Fibroblast of gingiva (primary cell): ENCODE data around the gene RPE65.
"Not testable (repeated sequence)": the region's sequence is repeated elsewhere in the genome, so short reads cannot be mapped to it uniquely, and the experiment has no call there.

Source experiments
- DNase-seq: peaks from one replicate; pipeline ENCODE4 v3.0.0-alpha.2; 2011; ENCODE audit warnings: low read depth

Gene RPE65

GRCh38 chr1:68449901-68450300 is at the start of gene RPE65:
Gene RPE65 (minus strand): TSS chr1:68449954. CDS start chr1:68449905, 49 bp downstream.
- DNase-seq = no peak

DNA sequence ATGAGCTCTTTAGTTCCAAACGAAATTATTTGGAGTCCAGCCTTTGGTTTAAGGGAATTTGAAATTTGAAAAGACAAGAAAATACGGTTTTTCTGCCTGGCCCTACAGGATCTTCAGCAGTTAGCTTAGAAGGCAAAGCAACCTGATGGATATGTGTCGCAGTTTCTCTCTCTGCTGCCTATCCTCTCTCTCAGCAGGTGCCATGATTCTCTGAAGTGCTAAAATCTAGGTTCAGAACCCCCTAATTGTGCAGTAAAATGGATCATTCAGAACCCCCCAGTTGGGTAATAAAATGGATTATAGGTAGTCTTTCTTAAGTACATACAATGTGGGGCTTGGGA is 47.6 kb upstream of the RPE65 start:
- DNase-seq = no peak

DNA sequence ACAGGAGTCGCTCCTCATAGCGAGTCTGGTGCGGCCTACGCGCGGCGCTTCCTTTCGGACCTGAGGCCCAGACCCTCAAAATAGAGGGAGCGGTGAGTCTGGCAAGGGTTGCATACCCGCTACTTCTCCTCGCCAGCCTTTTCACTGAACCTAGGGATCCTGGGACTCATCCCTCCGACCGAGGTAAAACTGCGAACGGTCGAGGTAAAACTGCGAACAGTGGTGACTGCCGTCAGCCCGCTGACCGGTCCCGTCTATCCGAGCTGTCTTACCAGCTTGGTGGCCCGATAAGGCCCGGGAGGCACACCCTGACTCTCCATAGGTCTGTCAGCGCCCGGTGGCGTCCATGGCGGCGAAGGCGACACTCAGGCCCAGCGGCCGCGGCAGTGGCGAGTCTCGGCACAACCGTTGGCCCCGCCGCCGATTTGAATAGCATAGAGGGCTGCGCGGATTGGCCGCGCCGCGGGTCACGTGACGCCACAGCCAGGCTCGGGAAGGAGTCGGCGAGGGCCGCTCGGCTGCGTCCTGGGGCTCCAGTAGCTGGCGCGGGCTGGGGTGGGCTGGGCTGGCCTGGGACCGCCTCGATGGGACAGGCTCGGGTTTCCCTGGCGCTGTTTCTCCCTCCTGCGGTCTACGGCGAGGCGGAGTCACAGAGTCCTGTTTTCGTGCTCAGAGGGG is 47.1 kb upstream of the RPE65 start, which contains the start of gene DEPDC1:
TSS of gene DEPDC1 (minus strand) at position 403 of the 678 bp plus-strand sequence. CDS start at position 320, 83 bp downstream.
- DNase-seq = peak; percentile 94

DNA sequence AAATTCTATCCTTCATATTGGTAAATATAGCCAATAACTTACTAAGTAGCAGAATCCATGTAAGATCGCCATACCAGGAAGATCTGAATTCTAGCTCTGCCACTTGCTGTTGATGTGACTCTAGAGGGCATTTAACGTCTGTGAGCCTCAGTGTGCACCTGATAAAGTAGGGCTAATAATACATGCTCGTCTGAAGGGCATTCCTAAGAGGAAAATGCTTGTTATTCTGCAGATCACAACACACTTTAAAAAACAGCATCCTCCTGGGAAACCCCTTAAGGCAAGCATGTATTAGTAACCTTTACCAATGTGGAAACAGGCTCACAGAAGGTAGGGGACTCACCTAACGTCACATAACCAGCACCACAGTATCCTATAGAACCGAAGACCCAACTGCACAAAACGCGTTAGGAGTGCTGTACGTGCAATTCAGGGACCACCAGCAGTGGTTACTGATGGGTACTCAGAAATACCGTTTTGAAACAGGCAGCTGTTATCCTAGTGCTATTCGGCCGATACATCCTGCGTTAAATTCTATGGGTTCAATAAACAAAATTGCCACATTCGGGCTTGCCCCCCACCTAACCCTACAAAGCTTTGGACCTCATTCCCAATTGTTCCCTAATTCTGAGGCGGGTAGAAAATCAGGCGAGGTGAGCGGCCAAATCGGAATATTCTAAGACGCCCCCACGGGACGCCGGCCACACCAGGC is 46.4 kb upstream of the RPE65 start:
- DNase-seq = no peak

DNA sequence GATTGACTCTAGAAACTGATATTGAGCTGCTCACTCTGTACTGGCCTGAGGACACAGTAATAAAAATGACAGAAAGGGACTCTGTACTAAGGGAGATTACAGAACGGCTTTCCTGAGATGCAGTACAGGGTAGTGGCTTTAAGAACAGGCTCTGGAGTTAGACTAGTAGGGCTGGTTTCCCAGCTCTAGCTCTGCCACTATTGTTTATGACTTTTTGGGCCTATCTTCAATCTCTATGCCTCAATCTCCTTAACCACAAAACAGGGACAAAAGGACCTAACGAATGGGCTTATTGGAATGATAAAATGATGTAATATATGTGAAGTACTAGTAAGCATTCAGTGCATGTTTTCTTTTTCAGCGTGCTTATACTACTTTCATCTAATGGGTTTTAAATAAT is 45.8 kb upstream of the RPE65 start:
- no peak for DNase-seq

DNA sequence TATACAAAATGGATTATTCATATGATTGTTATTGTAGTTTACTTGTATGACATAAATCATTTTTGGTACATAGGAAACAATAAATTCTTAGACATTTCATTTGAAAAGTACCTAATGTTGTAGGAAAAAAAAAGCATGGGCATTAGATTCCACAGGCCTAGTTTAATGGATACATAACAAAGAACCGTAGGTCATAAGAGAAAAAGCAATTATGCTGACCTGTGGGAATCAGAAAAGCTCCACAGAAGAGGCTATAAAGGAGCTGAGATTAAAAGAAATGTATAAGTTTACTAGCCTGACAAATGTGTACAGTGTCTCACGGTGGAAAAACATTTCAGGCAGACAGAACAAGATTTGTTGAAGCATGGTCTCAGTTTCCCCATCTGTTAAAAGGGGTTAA is 43.4 kb upstream of the RPE65 start:
- DNase-seq = no peak

- not testable (repeated sequence) for DNase-seq
These were observed 42.5 kb upstream of the RPE65 start for GRCh38 chr1:68492255-68492654.

GRCh38 chr1:68490046-68490651 is 40.4 kb upstream of the RPE65 start:
- no peak for DNase-seq

GRCh38 chr1:68485431-68486022 is 35.8 kb upstream of the RPE65 start:
- no peak for DNase-seq

DNA sequence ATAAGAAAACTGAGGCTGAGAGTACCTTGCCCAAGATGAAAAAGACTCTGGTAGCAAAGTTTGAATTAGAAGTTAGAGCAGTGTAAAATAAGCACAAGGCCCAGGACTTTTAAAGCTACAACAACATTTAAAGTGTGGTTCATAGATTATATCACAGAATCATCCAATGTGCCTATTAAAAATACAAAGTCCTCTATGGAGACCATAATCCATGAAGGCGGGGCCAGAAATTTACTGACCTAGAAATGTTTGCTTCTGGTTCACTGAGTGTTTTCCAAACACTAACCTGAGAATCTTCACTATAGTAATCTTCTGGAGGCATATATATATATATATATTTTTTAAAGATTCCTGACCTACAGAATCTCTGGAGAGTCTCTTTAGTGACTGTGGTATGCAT is 34.9 kb upstream of the RPE65 start:
- no peak for DNase-seq

DNA sequence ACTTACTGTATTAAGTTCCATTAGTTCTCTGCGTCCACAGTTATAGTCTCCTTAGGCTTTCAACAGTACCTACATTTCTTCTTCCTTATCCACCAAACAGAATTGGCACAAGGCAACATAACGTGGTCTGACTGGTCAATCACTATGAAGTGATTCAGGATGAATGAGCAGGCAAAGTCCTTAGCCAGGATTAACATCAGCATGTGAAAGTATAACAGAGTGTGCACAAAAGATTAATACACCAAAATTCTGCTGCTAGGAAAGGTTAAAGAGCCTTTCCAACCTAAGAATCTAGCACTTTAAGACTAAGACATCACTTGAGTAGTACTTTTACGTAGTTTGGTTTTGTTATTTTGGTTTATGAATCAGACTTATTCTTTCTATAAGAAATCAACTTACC is 31.3 kb upstream of the RPE65 start:
- DNase-seq = no peak

- DNase-seq = no peak
These were observed 29.7 kb upstream of the RPE65 start for GRCh38 chr1:68479501-68479900.

DNA sequence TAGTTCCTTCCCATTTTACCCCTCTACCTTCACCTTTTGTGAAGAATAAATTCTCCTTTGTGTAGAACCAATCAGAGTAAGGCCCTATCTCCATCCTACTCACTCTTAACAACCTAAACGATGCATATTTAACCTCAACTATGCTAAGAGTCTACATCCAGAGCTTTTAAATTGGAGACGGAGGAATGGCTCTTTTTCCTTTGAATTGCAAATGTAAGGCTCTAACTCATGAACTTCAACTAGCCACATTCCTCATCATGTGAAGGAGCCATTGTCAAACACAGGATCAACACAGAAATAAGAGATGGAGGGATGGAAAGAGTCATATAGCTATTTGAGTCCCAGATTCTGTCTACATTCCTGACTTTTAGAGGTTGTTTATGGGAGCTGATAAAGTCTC is 28.9 kb upstream of the RPE65 start:
- DNase-seq = no peak

- DNase-seq = not testable (repeated sequence)
These were observed 26.9 kb upstream of the RPE65 start for GRCh38 chr1:68476626-68477025.

DNA sequence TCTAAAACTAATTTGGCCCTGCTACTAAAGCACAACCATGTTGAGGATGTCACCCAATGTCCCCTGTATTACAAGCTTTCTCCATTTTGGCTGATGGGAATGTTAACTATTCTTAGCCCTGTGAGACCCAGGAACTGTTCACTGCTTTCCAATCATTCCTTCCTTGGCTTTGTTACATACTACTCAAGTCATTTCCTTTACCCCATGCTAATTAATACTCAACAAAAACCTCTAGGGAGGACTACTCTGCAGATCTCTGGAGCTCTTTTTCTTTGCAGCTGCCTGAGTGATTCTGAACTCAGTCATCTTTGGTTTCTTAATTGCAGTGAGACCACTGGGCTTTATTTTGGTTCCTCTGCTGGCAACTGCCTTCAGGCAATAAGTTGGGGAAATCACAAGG is 23.3 kb upstream of the RPE65 start:
- no peak for DNase-seq

DNA sequence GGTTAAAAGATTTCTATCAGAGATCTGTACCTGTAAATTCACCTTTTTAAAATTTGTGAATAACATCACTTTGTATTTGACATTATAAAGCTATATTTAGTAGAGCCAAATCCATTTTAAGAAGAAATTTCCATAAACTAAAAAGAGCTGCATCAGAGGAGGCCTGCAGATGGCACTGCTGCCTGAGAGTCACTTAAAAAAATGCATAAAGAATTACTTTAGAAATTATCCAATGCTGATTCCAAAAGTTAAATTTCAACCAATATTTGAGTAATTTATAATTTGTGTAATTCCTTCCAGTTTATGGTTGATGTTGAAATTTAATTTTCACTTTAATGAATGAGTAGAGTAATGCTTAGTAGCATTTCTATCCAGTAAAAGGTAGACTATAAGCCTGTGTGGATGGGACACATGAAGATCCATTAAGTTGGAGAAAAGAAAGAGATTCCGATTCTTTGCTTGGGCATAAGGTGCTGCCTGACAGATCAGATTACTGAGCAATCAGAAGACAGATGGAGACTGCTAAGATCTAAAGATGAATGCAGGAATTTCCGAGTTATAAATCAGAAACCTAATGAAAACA is 20.7 kb upstream of the RPE65 start:
- DNase-seq = peak; percentile 8

- DNase-seq = no peak
These were observed 15.1 kb upstream of the RPE65 start for GRCh38 chr1:68464891-68465290.

- no peak for DNase-seq
These were observed 11.2 kb upstream of the RPE65 start for GRCh38 chr1:68460935-68461334.

DNA sequence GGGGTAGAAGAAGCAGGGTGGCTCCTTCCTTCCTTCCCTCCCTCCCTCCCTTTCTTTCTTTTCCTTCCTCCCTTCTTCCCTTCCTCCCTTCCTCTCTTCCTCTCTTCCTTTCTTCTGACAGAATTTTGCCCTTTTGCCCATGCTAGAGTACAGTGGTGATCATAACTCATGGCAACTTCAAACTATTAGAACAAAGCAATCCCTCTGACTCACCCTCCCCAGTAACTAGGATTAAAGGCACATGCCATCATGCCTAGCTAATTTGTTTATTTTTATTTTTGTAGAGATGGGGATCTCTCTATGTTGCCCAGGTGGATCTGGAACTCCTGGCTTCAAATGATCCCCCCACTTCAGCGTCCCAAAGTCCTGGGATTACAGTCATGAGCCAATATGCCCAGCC is 10.0 kb upstream of the RPE65 start:
- DNase-seq = peak; percentile 10

DNA sequence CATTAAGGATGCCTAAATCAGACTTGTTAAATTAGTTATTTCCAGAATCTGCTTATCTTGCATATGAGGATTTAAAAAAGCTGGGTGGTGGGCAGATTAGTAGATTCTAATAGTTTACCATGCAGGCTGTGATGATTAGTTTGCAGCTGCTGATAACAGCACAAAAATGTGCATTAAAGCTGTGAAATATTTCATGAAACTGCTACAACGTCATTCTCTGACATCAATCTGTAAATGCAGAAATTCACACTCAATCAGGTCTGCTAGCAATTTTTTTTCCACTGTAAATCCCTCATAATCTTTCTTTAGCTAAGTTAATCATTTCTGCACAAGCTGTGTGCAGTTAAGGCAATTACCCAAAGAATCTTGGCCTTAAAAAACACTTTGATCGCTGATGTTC is 9.3 kb upstream of the RPE65 start:
- no peak for DNase-seq

DNA sequence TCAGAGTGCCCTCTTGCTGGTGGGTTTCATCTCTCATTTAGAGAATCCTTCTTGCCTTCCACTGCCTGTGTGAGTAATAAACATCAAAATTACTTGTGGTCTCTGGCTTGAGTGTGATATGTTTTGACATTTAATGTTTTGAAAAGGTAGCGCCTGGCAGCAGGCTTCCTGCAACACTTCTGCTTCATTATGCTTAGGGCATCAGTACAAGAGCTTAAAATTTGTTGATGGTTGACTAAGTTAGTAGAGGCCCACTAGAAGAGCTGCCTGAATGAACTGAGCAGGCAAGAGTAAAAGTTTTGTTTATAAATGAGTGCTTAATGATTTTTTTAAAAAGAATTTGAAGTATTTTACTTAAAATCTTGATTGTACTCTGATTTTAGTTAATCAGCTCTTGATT is 6.4 kb upstream of the RPE65 start:
- DNase-seq = no peak

- DNase-seq = no peak
These were observed 4.8 kb upstream of the RPE65 start for GRCh38 chr1:68454534-68454933.
